Renal cortical epithelial cell (primary cell): ENCODE results near the gene RNF166. TPM values are rescaled to one million over a fixed set of nuclear protein-coding genes. Genes with fewer than 3 reads are reported as not detected.

ENCODE experiments used
- DNase-seq: peaks from one replicate; pipeline ENCODE4 v3.0.0-alpha.2; 2011; ENCODE audit warnings: low read depth
- total RNA-seq: library from RNA; depleted of rRNA; stranded (reverse); fragments of >200 nt; gene quantifications from 2 replicates; pipeline ENCODE4 v1.2.3, GENCODE V29; 2014

The RNF166 gene
- total RNA-seq, 1 donor from 2014 or later, result 8.4 TPM

- DNase-seq, result no peak
Observed at GRCh38 chr16:88652762-88653063, 53.5 kb downstream of the RNF166 start.

DNA sequence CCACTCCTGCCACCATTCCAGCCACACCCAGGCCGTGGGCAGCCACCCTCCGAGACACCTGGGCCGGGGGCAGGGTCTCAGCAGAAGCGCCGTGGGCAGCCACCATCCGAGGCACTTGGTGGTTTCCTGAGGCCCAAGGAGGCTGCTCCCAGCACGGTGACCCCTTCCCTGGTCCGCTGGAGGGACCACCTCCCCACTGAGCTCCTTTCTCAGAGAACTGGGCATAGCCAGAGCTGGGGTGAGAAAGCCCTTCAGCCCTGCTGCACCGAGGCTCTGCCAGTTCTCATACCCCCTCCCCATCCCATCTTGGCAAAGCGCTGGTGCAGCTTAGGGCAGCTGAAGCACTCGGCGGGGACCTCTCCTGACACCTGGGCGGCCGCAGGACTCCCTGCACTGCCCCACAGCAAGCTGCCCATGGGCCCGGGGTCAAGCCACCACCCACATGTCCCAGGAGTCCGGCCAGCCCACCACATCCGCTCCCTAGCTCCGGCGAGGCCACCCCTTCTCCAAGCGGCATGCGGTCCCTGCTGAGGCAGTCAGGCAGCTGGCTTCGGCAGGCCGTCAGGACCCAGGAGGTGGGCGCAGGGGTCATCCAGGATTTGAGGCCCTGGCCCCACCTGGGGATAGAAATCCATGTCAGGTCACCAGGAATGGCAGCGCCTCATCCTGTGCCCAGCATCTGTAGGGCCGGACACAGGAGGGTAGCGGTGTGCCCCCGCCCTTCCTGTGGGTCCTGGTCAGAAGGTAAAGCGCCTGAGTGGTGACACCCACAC is 54.0 kb downstream of the RNF166 start:
- no peak for DNase-seq

DNA sequence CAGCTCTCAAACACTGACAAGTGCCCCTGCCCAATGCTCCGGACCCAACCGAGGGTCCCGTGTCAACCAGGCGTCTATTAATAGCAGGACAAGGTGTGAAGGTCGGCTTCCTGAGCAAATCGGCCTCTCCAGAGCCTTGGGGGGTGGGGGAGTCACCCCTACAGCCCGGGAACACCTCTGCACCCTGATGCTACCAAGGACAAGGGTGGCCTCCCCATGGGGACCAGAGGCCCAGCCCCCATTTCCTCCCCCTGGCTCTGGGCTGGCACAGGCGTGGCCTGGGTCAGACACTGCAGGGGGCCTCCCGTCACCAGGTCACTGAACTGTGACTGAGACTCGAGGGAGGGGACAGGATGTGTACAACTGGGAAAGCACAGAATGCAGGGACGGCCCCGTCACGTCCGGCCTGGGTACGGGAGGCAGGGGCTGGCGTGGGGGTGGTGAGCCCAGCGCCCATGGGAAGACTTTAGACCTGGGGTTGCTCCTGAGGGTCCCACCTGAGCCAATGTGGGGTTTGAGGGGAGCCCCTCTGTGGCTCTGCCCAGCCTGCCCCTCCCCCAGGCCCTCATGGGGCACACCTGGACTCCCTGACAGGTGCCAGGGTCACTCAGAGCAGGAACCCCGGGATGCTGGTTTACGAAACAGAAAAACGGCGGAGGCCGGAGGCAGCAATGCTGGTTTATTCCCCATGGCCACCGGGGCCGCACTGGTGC is 54.8 kb downstream of the RNF166 start:
- peak; percentile 84 for DNase-seq

GRCh38 chr16:88650749-88651275 is 55.4 kb downstream of the RNF166 start, which contains the start of gene CYBA:
CYBA (minus strand) TSS chr16:88651053; CDS start chr16:88651013, 40 bp downstream.
- DNase-seq, result peak; percentile 55

- DNase-seq, result no peak
Observed at GRCh38 chr16:88649924-88650748, 56.1 kb downstream of the RNF166 start.

DNA sequence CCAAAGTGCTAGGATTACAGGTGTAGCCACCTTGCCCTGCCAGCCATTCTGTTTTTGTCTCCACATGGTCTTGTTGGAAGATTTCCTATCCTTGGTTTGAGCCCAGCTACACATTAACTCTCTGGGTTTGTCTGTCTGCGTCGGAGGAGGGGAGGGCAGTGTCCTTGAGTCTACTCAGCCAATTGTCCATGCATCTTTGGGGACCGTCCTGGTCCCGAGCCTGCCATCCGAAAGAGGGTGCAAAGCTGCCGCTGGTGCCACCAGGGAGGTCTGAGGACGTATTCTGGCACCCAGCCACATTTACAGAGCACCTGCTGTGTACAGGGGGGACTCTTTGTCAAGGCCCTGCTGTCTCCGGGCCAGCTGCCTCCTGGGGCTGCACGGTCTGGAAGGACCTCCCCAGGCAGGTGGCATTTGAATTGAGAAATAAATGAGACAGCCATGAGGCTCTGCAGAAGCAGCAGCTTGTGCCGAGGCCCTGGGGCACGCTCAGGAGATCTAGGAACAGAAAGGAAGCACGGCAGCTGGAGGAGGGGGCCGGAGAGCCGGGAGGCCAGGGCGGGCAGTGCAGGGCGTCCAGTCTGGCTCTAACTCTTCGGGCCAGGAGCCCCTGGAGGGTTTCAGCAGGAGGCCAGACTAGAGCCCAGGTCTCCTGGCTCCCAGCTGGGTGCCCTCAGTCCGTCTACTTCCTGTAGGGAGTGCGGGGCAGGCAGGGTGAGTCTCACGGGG is 56.8 kb downstream of the RNF166 start:
- DNase-seq, result peak; percentile 49

DNA sequence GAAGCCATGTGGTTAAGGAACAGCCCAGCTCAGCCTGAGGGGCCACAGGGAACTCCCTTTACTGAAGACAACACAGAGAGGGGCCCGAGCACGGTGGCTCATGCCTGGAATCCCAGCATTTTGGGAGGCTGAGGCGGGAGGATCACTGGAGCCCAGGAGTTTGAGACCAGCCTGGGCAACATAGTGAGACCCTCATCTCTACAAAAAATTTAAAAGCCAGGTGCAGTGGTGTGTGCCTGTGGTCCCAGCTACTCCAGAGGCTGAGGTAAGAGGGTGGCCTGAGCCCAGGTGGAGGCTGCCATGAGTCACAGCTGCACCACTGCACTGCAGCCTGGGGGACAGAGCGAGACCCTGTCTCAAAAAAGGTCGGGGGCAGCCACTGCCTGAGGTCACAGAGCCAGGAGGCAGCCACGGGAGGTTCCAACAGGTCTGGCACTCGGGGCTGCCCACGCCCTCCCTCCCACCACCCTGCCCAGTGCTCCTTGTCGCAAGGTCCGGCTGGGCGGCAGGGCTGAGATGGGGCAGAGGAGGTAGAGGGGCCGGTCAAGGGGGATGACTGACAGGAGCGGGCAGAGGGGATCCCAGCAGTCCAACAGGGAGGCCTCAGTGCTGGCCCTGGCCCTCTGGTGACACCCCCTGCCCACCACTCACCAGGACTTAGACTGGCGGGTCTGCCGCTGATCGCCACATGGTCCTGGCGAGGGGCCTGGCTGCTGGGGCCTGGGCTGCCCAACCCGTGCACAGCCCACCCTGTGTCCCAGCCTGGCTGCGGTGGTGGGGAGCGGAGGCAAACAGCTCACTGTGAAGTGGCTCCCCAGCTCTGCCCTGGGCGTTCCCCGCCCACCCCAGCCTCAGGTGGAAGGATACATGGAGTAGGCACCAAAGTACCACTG is 58.8 kb downstream of the RNF166 start:
- no peak for DNase-seq

Other genes starting within 250 kb of the RNF166 start
- gene ZC3H18, start 136.0 kb downstream of the RNF166 start, total RNA-seq, result 7.8 and 20.6 TPM in 2 replicates
- not detected in 2 replicates for gene IL17C, start 67.8 kb downstream of the RNF166 start, total RNA-seq
- gene CYBA, start 55.4 kb downstream of the RNF166 start, total RNA-seq, result 594 and 1,266 TPM in 2 replicates
- 29.6 and 87.2 TPM in 2 replicates for gene MVD, start 43.3 kb downstream of the RNF166 start, total RNA-seq
- gene SNAI3, start 19.9 kb downstream of the RNF166 start, total RNA-seq, result 0.05 and 0.35 TPM in 2 replicates
- gene CTU2, start 95 bp upstream of the RNF166 start, total RNA-seq, result 5.6 and 11.1 TPM in 2 replicates
- gene PIEZO1, start 78.8 kb upstream of the RNF166 start, total RNA-seq, result 147 and 282 TPM in 2 replicates
- gene CDT1, start 97.4 kb upstream of the RNF166 start, total RNA-seq, result 1.1 and 7.6 TPM in 2 replicates
- 55.4 and 98.3 TPM in 2 replicates for gene APRT, start 105.5 kb upstream of the RNF166 start, total RNA-seq
- 14.4 and 41.0 TPM in 2 replicates for gene GALNS, start 150.5 kb upstream of the RNF166 start, total RNA-seq
- gene TRAPPC2L, start 150.7 kb upstream of the RNF166 start, total RNA-seq, result 22.5 and 38.7 TPM in 2 replicates
- gene PABPN1L, start 160.3 kb upstream of the RNF166 start, total RNA-seq, result not detected in 2 replicates